Stimulated activated CD8-positive, alpha-beta memory T cell treated with anti-CD3 and anti-CD28 coated beads, Interleukin-12 subunit alpha, Interleukin-12 subunit beta, amount 100 ng/mL, for 1 hour (primary cell): ENCODE data around the gene PSMC2.

Experiments
- DNase-seq: peaks from one replicate; pipeline ENCODE4 v3.0.0-alpha.2; 2020; ENCODE audit warnings: low read depth

Gene PSMC2

DNA sequence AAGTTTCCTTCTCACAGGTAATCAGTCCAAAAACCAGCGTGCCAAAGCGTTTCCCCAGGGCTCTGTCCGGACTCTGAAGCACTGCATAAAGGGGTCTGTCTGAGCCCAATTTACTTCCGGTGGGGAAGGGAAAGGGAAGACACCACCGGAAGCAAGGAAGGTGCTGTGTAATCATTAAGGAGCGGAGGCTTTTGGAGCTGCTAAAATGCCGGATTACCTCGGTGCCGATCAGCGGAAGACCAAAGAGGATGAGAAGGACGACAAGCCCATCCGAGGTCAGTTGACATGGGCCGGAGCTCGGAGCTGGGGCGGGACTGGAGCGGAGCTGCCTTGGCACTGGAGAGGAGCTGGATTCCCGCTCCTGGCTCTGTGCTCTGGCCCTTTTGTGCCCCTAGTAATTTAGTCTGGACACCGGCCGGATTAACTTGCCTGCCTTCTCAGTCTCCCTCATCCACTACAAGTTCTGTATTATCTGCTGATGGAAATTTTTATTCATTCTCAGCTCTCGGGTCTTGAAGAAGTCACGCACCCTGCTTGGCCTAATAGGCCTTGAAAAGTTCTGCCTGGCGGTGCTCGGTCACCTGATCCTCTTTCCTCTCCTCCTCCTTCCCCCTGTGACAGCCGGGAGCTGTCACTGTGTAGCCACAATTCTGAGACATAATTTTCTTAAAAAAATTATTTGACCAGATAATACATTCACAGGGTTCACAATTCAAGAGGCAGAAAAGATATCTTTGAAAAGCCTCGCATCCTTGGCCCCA is at the start of gene PSMC2:
Gene PSMC2 (plus strand): TSS at position 137 of the 761 bp plus-strand sequence. CDS start 69 bp downstream, at position 206.
- peak; percentile 67 for DNase-seq

DNA sequence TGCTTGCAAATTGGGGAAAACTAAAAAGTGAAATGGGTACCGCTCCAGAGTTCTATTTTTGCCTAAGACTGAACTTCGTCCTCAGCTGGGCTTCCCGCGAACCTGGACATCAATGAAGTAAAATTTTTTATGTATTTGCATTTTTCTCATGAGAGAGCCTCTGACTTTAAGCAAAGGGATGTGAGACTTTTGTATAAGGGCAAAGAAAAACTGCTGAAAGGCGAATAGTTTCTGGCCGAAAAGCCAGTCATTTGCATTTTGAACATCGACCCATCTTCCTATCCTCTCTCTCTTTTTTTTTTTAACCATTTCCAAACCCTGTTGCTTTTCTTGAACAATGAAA is 49.6 kb upstream of the PSMC2 start:
- no peak for DNase-seq

DNA sequence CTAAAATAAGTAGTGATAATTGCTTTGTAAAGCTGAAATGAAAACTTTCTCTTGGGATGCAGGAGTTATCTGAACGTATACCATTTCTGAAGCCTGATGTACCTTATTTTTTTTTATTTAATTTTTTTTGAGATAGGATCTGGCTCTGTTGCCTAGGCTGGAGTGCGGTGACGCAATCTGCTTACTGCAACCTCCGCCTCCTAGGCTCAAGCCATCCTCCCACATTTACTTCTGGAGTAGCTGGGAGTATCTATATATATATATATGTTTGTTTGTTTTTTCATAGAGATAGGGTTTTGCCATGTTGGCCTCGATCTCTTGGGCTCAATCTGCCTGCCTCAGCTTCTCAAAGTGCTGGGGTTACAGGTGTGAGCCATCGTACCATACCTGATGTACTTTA is 47.8 kb upstream of the PSMC2 start:
- DNase-seq: no peak

DNA sequence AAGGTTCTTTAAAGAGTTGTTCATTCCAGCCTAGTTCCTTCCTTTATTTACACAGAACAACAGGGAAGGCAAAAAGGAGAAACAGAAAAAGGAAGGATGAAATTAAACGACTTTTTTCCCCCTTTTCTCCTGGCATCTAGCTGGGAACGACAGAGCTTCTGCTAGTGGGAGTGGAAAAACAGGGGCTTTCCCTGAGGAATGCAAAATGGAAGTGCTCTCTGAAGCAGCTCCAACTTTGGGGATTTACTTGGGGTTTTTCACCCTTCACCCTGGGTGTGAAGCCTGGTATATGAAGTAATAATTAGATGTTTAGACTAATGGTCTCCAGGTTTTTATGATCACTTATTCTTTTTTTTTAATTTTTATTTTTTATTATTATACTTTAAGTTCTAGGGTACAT is 46.0 kb upstream of the PSMC2 start:
- no peak for DNase-seq

DNA sequence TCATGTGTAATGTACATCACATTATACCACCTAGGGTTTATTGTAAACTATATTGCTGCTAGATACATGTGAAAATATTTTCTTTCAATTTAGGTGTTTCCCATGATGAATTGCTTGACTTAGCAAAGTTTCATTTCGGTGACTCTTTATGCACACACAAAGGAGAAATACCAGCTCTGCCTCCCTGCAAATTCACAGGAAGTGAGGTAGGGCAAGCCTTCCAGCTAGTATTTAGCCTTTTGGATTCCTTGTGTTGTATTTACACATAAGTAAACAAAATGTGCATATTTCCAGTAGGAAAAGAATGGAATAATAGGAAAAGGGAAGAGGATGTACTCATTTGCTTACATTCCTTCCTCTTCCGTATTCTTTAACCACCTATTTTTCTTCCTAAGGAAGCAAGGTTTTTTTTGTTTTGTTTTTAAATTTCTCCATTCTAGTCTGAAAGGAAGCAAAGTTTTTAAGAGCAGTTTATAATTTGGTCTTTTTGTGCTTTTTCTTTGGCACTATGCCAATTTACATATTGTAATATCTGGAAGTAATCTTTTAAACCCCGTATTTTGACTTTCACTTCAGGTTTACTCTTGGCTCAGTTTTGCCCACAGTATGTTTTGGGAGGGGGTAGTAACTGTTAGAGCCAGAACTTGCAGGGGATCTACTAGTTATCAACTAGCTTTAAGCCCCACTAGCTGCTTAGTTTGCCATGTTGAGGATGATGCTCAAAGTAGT is 39.8 kb upstream of the PSMC2 start:
- DNase-seq: no peak

DNA sequence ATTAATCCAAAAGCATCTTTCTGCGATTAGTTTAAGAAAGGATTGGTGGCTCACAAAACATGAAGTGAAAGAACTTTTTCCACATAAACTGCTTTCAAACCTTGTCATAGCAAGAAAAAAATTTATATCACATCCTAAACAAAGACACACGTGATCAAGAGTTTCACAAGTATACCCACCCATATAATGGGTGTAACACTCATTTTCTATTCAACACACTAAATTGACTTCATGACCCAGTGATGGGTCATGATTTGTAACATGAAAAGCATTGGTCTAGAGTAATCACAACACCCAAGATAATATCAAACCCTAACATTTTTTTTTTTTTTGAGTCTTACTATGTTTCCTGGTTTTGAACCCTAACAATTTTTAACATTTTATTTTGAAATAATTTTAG is 32.6 kb upstream of the PSMC2 start:
- DNase-seq: no peak

DNA sequence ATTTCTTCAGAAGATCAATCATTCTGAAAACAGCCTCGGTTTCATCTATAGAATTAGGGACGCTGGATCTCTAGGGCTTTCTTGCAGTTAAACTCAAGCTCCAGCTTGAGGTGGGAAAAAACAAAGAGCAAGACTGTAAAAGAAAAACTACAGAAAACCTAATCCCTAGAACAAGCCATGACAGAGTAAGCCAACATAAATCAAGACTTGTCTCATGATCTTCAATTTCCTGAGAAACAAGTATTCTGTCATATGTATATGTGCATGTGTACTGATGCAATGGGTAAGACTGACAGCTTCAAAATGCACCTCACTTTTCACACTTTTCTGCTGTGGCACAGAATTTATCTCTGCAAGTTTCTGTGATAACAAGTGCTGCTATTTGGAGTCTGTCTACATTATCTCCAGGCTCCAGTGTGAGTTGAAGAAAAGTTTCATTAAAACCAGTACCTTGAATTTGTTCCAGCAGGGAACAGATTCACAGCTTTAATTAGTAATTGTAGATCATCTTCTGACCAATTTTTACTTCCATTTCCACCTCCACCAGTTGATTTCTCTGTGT is 31.0 kb upstream of the PSMC2 start:
- DNase-seq: no peak

DNA sequence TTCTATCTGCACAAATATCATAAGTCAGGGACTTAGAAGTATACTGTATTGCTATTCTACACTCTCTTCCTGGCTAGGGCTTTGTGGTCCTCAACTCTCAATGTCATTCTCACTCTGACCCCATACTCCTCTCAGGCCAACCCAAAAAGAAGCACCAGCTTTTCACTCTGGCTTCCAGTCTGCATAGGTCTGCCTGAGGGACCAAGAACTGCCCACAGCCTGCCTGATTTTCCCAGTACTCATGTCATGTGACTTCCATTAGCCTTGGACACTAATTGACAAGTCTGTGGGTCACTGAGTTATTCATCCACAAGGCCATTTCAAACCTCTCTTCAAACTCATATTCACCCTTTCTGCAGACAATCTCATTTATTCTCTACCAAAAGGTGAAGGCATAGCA is 30.4 kb upstream of the PSMC2 start:
- DNase-seq: no peak

DNA sequence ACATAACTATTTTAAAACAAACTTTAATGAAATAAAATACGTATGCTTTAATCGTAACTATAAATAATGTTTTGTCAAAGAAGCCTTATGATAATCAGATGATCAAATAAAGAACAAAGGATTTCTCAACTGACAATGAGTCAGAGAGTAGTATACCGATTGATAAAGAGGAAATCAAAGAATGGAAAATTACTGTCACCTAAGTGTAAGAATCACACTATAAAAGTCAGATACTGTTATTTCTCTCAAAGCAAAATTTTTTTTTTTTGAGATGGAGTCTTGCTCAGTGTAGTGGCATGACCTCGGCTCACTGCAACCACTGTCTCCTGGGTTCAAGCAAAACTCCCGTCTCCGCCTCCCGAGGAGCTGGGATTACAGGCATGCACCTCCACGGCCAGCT is 21.7 kb upstream of the PSMC2 start:
- DNase-seq: no peak

DNA sequence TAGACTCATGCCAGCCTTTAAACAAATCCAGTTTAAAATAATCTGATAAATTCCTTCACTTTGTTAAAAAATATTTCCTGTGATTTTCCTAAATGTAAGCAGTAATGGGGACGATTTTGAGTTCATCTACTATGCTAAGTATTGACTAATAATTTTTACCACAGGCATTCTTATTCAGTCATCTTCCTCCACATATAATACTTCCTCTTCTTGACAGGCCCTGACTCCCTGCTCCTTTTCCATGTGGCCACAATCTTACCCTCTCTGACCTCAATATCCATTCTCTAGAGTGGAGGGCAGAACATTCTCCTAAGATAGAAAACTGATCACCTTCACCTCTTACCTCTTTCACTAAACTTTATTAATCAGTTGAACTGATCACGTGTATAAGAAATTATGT is 10.7 kb upstream of the PSMC2 start:
- no peak for DNase-seq

DNA sequence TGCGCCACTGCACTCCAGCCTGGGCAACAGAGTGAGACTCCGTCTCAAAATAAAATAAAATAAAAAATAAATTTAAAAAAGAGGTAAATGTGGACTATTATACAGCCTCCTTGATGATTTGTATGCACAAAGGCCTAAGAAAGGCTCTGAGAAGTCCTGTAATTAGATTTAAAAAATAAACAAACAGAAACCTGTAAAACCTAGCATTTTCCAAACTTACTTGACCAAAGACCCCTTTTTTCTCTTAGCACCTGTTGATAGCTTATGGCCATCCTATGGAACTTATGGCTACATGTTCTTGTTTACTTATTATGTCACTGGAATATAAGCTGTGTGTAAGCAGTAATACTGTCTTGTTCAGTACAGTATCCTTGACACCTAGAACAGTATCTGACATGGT is 8.6 kb upstream of the PSMC2 start:
- no peak for DNase-seq

DNA sequence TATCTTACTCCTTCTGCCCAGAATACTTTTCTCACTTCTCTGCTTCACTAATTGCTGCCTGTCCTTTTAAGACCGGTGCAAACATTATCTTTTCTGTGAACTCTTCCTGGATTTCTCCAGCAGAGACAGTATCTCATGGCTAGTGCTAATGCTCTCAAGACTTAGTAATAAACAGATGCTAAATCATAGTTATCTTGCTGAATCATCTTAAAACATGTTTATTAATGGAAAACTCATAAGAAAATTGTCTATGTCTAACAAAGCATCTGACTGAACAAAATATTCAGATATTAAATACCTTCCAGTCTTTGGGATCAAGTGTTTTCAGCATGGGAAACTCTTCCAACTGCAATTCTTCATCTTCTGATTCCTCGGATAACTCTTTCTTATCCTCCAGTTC is 6.0 kb upstream of the PSMC2 start:
- no peak for DNase-seq

DNA sequence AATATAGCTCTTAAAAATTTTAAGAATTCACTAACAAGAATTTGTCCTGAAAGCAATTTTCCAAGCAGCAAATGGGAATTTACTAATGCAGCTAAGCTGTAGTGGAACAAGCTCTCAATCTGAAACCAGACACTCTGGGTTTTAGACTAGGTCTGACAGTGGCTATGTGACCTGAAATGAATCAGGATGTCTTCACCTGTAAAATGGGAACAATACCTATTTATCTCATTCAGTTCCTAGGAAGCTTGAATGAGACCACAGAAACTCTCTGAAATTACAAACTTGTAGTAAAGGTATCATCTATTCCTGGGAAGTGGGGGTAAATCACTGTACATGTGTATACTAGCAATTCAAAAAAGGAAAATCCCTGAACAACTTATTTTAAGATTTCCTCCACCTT is 4.1 kb upstream of the PSMC2 start:
- no peak for DNase-seq

DNA sequence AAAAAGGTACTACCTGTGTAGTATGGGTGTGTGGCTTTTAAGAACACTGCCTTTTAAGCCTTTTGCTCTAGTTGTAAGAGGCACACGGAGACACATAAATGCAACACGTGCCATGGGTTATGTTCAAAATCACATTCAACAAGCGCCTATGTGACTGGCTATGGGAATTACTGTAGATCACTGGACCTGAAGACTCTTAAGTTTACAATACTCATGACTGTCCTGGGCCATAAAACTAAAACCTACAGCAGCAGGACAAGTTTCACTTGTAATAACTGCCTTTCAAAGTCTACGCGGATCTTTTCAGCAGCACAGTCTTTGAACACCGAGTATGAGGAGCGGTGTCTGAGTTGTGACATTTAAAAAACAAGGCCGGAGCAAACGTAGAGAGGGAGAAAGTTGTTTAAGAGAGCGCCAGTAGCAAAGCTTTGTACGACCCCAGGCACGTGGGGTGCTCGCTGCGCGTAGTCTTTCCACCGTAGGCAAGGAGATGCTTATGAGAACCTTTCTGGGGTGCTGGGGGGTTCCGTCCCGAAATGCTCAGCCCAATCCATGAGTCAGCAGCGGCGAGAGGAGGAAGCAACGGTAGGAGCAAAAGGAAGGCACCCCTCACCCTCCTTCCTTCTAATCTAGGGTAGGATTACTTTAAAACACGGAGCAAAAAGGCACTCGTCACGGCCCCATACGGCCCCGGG is 3.5 kb upstream of the PSMC2 start:
- DNase-seq: peak; percentile 17

DNA sequence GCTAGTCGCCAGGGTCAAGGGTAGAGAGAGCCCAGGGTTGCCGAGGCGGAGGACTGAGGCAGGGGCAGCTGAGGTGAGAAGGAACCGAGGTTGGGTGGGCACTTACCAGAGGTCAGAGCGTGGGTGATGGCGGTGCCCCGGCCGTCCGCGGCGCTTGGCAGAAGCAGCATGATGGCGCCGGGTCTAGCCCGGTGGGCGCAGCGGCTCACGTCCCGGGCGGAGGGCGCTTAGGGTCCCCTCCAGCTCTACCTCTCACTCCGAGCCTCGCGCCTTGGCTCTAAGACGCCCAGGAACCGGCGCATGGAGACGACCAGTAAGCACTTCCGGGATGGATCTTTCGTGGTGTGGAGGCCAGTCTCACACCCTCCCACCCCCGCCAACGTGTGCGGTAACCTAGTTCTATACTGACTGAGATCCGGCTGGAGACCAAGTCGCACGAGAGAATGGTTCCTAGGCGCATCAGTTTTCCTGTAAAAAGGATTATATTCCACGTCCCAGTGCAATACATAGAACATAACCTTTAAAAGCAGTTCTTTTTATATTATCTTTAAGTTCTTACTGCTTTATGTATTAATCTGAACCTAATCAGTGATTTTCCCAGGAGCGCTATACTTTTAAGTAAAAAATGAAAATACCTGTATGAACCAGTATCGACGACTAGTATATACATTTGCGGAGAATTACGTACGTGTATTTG is 2.8 kb upstream of the PSMC2 start, which contains the start of gene DNAJC2:
Gene DNAJC2 (minus strand): TSS at position 315 of the 697 bp plus-strand sequence. CDS start 145 bp downstream, at position 170.
- DNase-seq: peak; percentile 77

DNA sequence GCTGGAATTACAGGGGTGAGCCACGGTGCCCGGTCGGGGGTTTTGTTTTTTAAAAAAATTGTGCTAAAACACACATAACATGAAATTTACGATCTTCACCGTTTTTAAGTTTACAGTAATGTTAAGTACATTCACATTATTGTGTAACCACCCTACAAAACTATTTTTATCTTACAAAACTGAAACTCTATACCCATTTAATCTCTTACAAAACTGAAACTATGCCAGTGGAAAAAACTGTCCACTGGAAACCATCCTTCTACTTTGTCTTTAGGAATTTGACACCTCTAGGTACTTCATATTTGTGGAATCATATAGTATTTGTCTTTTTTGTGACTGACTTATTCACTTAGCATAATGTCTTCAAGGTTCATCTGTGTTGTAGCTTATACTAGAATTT is 1.0 kb upstream of the PSMC2 start:
- DNase-seq: no peak

DNA sequence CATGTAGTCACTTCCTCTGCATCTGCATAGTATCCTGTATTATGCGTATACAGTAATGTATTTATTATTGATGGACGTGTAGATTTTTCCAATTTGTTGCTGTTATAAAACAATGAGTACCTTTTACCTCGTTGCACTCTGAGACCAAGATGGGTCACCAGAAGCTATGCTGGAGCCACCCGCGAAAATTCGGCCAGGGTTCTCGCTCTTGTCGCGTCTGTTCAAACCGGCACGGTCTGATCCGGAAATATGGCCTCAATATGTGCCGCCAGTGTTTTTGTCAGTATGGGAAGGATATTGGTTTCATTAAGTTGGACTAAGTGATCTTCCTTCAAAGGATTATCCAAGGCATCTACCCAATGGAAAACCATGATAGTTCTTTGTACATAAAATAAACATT is 1.0 kb downstream of the PSMC2 start:
- DNase-seq: no peak

DNA sequence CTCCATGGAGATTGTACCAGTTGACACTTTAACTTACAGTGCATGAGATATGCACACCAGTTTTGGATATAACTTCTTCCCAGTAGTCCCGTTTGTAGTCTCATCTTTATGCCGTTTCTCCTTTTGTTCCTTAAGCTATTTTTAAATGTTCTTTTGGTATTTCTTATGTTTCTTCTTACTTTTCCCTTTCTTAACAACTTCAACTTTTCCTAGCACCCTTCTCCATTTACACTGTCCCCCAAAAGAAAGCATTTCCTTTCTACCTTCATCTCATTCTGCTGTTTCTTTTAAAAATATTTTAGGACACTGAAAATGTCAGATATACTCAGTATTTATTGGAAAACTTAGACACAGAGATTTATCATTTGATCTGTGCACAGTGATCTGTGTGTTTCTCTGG is 1.5 kb downstream of the PSMC2 start:
- DNase-seq: no peak

DNA sequence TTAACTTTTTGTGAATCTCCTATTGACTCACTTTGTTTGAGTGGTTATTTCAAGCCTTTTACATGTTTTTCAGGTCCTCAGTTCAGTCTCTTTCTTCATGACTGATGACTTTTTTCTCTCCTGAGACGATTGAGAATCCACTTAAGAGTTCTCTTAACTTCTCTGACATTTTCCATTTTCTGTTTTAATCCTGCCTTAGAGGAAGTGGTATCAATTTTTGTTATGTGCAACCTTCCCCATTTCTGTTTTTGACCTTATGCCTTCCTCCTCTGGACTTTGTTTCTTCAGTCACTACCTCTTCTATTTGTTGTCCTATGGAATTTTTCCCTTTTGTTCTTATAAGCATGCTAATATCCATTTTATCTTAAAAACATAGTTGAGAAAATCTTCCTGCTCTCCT is 2.4 kb downstream of the PSMC2 start:
- no peak for DNase-seq

DNA sequence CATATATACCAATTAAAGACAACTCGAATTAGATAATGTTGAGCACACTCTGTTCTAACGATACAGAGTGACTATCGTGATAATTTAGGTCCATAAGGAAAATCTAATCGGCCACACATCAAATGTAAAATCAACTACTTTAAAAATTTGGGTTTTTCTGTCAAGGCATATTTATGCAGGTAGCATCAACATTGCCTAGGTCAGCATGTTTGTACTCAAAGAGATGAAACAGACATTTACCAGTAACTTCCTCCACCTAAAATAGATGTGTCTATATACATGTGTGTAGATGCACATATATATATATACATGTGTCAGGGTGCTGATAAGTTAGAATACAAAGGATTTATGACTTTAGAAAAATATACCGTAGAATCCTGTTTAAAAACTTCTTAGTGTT is 22.0 kb downstream of the PSMC2 start:
- no peak for DNase-seq

DNA sequence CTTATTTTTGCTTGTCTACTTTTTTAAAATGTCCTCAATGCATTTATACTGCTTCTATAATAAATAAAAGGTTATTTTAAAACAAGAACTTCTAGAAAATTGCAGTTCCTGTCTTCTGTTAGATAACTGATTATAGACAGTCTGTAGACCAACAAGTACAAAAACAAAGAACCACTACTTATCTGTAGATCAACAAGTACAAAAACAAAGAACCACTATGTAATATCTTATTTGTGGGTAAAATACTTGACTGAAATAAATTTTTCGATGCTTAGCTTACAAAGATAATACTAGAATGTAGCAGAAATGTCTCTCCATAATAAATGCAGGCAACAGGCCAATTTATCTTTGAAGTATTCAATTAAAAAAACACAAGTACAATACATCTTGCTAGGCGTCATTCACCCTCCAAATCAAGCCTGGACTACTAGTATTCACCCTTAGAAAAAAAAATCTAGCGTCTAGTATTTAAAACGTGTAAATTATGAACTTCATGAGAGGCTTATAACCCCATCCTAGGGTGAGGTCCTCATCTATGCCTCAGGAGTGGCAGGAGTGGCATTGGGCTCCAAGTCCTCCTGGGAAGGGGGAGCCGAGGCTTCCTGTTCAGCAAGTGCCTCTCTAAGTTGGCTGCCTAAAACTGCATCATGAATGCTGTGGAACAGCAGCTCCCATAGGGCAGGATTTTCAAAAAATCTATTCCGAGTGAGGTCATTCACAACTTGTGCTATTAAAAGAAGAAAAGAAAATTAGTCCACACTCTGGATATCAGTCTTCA is 26.6 kb downstream of the PSMC2 start:
- DNase-seq: no peak
